ENCODE data around the gene FN1.
"Not testable (repeated sequence)": the region's sequence is repeated elsewhere in the genome, so short reads cannot be mapped to it uniquely, and the experiment has no call there.

Gene FN1

GRCh38 chr2:215364157-215365155 lies 71.4 kb downstream of the FN1 start:
- DNase-seq (ENCODE audit: low read depth), result no peak

GRCh38 chr2:215363461-215364156 lies 72.3 kb downstream of the FN1 start:
- DNase-seq (ENCODE audit: low read depth), result no peak

GRCh38 chr2:215363039-215363438 lies 72.8 kb downstream of the FN1 start:
- DNase-seq (ENCODE audit: low read depth), result no peak

GRCh38 chr2:215362562-215362904 lies 73.3 kb downstream of the FN1 start:
- no peak for DNase-seq (ENCODE audit: low read depth)

GRCh38 chr2:215361876-215362561 lies 73.8 kb downstream of the FN1 start:
- DNase-seq (ENCODE audit: low read depth), result no peak

- DNase-seq (ENCODE audit: low read depth), result no peak
Measured at GRCh38 chr2:215361211-215361875, 74.5 kb downstream of the FN1 start.

GRCh38 chr2:215360596-215360995 lies 75.3 kb downstream of the FN1 start:
- no peak for DNase-seq (ENCODE audit: low read depth)

GRCh38 chr2:215360059-215360458 lies 75.8 kb downstream of the FN1 start:
- DNase-seq (ENCODE audit: low read depth), result not testable (repeated sequence)

GRCh38 chr2:215359576-215359922 lies 76.3 kb downstream of the FN1 start:
- DNase-seq (ENCODE audit: low read depth), result no peak

- DNase-seq (ENCODE audit: low read depth), result no peak
Measured at GRCh38 chr2:215358891-215359575, 76.8 kb downstream of the FN1 start.

GRCh38 chr2:215358312-215358845 lies 77.5 kb downstream of the FN1 start:
- DNase-seq (ENCODE audit: low read depth), result no peak

GRCh38 chr2:215357660-215358059 lies 78.2 kb downstream of the FN1 start:
- no peak for DNase-seq (ENCODE audit: low read depth)

GRCh38 chr2:215356948-215357461 lies 78.9 kb downstream of the FN1 start:
- no peak for DNase-seq (ENCODE audit: low read depth)

GRCh38 chr2:215356334-215356947 lies 79.4 kb downstream of the FN1 start:
- no peak for DNase-seq (ENCODE audit: low read depth)

- no peak for DNase-seq (ENCODE audit: low read depth)
Measured at GRCh38 chr2:215355801-215356200, 80.1 kb downstream of the FN1 start.

- no peak for DNase-seq (ENCODE audit: low read depth)
Measured at GRCh38 chr2:215354771-215355695, 80.8 kb downstream of the FN1 start.

- DNase-seq (ENCODE audit: low read depth), result no peak
Measured at GRCh38 chr2:215352602-215353001, 83.3 kb downstream of the FN1 start.

- no peak for DNase-seq (ENCODE audit: low read depth)
Measured at GRCh38 chr2:215347878-215348277, 88.0 kb downstream of the FN1 start.

GRCh38 chr2:215338883-215339679 lies 96.8 kb downstream of the FN1 start:
- no peak for DNase-seq (ENCODE audit: low read depth)

All from T-helper 22 cell (primary cell).